NCI-H2196 (cell line): ENCODE measurements around the gene KLK1.
A peak's percentile ranks its signal among the peaks of the same experiment; 100 is the strongest.
"Not testable (repeated sequence)": the region's sequence is repeated elsewhere in the genome, so short reads cannot be mapped to it uniquely, and the experiment has no call there.

ENCODE experiments used
- DNase-seq: peaks from one replicate; lab custom pipeline; 2025; ENCODE audit not compliant: unreplicated experiment; lab: John Stamatoyannopoulos, UW

KLK1 gene

GRCh38 chr19:50817941-50818858, 5.4 kb downstream of the KLK1 start:
- peak; percentile 62 for DNase-seq

GRCh38 chr19:50815439-50815838, 8.1 kb downstream of the KLK1 start:
- no peak for DNase-seq

- DNase-seq, result no peak
Measured at GRCh38 chr19:50814883-50815282, 8.7 kb downstream of the KLK1 start.

GRCh38 chr19:50812474-50812873, 11.1 kb downstream of the KLK1 start:
- no peak for DNase-seq

GRCh38 chr19:50811622-50812238, 11.9 kb downstream of the KLK1 start:
- DNase-seq, result not testable (repeated sequence)

- DNase-seq, result no peak
Measured at GRCh38 chr19:50808856-50809255, 14.7 kb downstream of the KLK1 start.

- DNase-seq, result peak; percentile 98
Measured at GRCh38 chr19:50804420-50805272, 18.9 kb downstream of the KLK1 start.

GRCh38 chr19:50803633-50804419, 19.8 kb downstream of the KLK1 start:
- DNase-seq, result no peak

- DNase-seq, result no peak
Measured at GRCh38 chr19:50801107-50801506, 22.5 kb downstream of the KLK1 start.

GRCh38 chr19:50799547-50799851, 24.1 kb downstream of the KLK1 start:
- DNase-seq, result no peak

- DNase-seq, result no peak
Measured at GRCh38 chr19:50798659-50799546, 24.7 kb downstream of the KLK1 start.

GRCh38 chr19:50797781-50798658, 25.6 kb downstream of the KLK1 start:
- DNase-seq, result no peak

- no peak for DNase-seq
Measured at GRCh38 chr19:50797429-50797780, 26.2 kb downstream of the KLK1 start.

- no peak for DNase-seq
Measured at GRCh38 chr19:50796634-50797428, 26.8 kb downstream of the KLK1 start.

- no peak for DNase-seq
Measured at GRCh38 chr19:50796128-50796633, 27.4 kb downstream of the KLK1 start.

- DNase-seq, result no peak
Measured at GRCh38 chr19:50795664-50796073, 27.9 kb downstream of the KLK1 start.

GRCh38 chr19:50794876-50795663, 28.5 kb downstream of the KLK1 start:
- no peak for DNase-seq
